ENCODE measurements around the gene RNF144A. TPM values are rescaled to one million over a fixed set of nuclear protein-coding genes. Genes with fewer than 3 reads are reported as not detected.
A peak's percentile ranks its signal among the peaks of the same experiment; 100 is the strongest.

The RNF144A gene
- total RNA-seq, 3 donors from 2014 or later (not counting 1 experiment from before 2014, with no cell fraction given), result 17.3 to 36.7 (median 19.0) TPM

GRCh38 chr2:6960659-6961058 is 43.4 kb downstream of the RNF144A start:
- intact Hi-C loops (cut with micrococcal nuclease), result no loop called here
- no peak overlapping the region for H3K27ac Mint-ChIP-seq

GRCh38 chr2:6963727-6964126 is 46.5 kb downstream of the RNF144A start:
- Mint-ChIP-seq H3K36me3 (no peaks in the 10 kb centered on the region), H3K27ac (no peak overlapping the region)

More at GRCh38 chr2:6960659-6961058, 43.4 kb downstream of the RNF144A start:
- Mint-ChIP-seq H3K4me1 (peaks cover 41 to 44% of the 10 kb centered on the region in 2 donors), H3K27me3 (ENCODE audit: low read depth in 2 of 2) (no peaks in the 10 kb centered on the region), H3K4me3 (no peak overlapping the region), H3K36me3 (no peaks in the 10 kb centered on the region), H3K9me3 (peaks cover 0 to 2% of the 10 kb centered on the region in 2 donors)
- H3K27ac ChIP-seq (ENCODE audit: low read length), result no peak overlapping the region
- H3K4me3 ChIP-seq (ENCODE audit: low read length), result no peak overlapping the region
- H3K27me3 ChIP-seq (ENCODE audit: control insufficient read depth, insufficient read depth, low read length), result no peaks in the 10 kb centered on the region
- ATAC-seq, result no peak
- no peaks in the 10 kb centered on the region for H3K9me3 ChIP-seq (ENCODE audit: control insufficient read depth, insufficient read depth, low read length)
- H3K4me1 ChIP-seq (ENCODE audit: control insufficient read depth, insufficient read depth, low read length), result peaks cover 5% of the 10 kb centered on the region
- peak in 1 of 2 donors; percentile 12 for DNase-seq
- no peak for TF ChIP-seq CTCF (IDR thresholded peaks at IDR 0.05)
- H3K36me3 ChIP-seq (ENCODE audit: control insufficient read depth, insufficient read depth, low read length), result no peaks in the 10 kb centered on the region
- WGBS (ENCODE audit: insufficient coverage), result 36% methylated on average over 8 of the region's 8 CpGs

GRCh38 chr2:6965071-6965795 is 48.0 kb downstream of the RNF144A start:
- no peaks in the 10 kb centered on the region for H3K36me3 Mint-ChIP-seq

More at GRCh38 chr2:6963727-6964126, 46.5 kb downstream of the RNF144A start:
- H3K4me3 Mint-ChIP-seq, result no peak overlapping the region
- Histone ChIP-seq H3K27ac (ENCODE audit: low read length) (no peak overlapping the region), H3K36me3 (ENCODE audit: control insufficient read depth, insufficient read depth, low read length) (no peaks in the 10 kb centered on the region), H3K27me3 (ENCODE audit: control insufficient read depth, insufficient read depth, low read length) (no peaks in the 10 kb centered on the region), H3K4me3 (ENCODE audit: low read length) (no peak overlapping the region), H3K4me1 (ENCODE audit: control insufficient read depth, insufficient read depth, low read length) (peaks cover 3% of the 10 kb centered on the region), H3K9me3 (ENCODE audit: control insufficient read depth, insufficient read depth, low read length) (no peaks in the 10 kb centered on the region)
- no peak for DNase-seq
- peaks cover 0 to 2% of the 10 kb centered on the region in 2 donors for H3K9me3 Mint-ChIP-seq
- 97% methylated on average over 5 of the region's 6 CpGs for WGBS (ENCODE audit: insufficient coverage)
- no peak for TF ChIP-seq CTCF (IDR thresholded peaks at IDR 0.05)
- no peak for ATAC-seq
- no peaks in the 10 kb centered on the region for H3K27me3 Mint-ChIP-seq (ENCODE audit: low read depth in 2 of 2)
- H3K4me1 Mint-ChIP-seq, result peaks cover 19 to 25% of the 10 kb centered on the region in 2 donors
- intact Hi-C loops (cut with micrococcal nuclease), result no loop called here

More at GRCh38 chr2:6965071-6965795, 48.0 kb downstream of the RNF144A start:
- H3K4me1 ChIP-seq (ENCODE audit: control insufficient read depth, insufficient read depth, low read length), result peaks cover 3% of the 10 kb centered on the region
- H3K27ac ChIP-seq (ENCODE audit: low read length), result no peak overlapping the region
- H3K36me3 ChIP-seq (ENCODE audit: control insufficient read depth, insufficient read depth, low read length), result no peaks in the 10 kb centered on the region
- H3K4me1 Mint-ChIP-seq, result peaks cover 17% of the 10 kb centered on the region in 2 donors
- peaks cover 0 to 2% of the 10 kb centered on the region in 2 donors for H3K9me3 Mint-ChIP-seq
- no peak overlapping the region for H3K4me3 Mint-ChIP-seq
- TF ChIP-seq CTCF (IDR thresholded peaks at IDR 0.05), result no peak
- ATAC-seq (no peak), DNase-seq (no peak)
- H3K27me3 ChIP-seq (ENCODE audit: control insufficient read depth, insufficient read depth, low read length), result no peaks in the 10 kb centered on the region
- 95% methylated on average over 18 of the region's 19 CpGs for WGBS (ENCODE audit: insufficient coverage)
- H3K27me3 Mint-ChIP-seq (ENCODE audit: low read depth in 2 of 2), result no peaks in the 10 kb centered on the region
- H3K9me3 ChIP-seq (ENCODE audit: control insufficient read depth, insufficient read depth, low read length), result no peaks in the 10 kb centered on the region
- no peak overlapping the region for H3K27ac Mint-ChIP-seq
- no peak overlapping the region for H3K4me3 ChIP-seq (ENCODE audit: low read length)
- intact Hi-C loops (cut with micrococcal nuclease), result no loop called here

Data from natural killer cell (primary cell).